Measurements from ENCODE around the gene PSMC3IP. TPM values are rescaled to one million over a fixed set of nuclear protein-coding genes. Genes with fewer than 3 reads are reported as not detected.

PSMC3IP gene
- total and polyA plus RNA-seq, 2 donors (not counting 3 experiments of a cell fraction or from before 2014, with no cell fraction given) = 5.9 to 19.3 TPM

GRCh38 chr17:42548070-42548837, 29.3 kb downstream of the PSMC3IP start:
- FAIRE-seq (peak; percentile 76), DNase-seq (ENCODE audit: low read depth, low spot score) (peak; percentile 52)
- ChIA-PET CTCF (interaction anchor here (0.8 to 1.3 kb wide), 8 partner anchors 10 to 326 kb away, joined by 3 to 5 read pairs (median 4); partner anchors contain the start of gene NAGLU), POLR2A (interaction anchor here (0.7 kb wide), 1 partner anchor 29 kb away, joined by 3 read pairs; the partner anchor contains the start of gene PSMC3IP)
- Histone ChIP-seq H3K4me1 (ENCODE audit: control insufficient read depth, extremely low read depth, insufficient read depth, low read length) (no peaks in the 10 kb centered on the region), H4K20me1 (replicated peaks; ENCODE audit: control insufficient read depth, extremely low read depth, insufficient read depth, low read length) (no peaks in the 10 kb centered on the region), H3K4me2 (ENCODE audit: insufficient read depth, low read length) (peak overlapping the region; percentile 42), H3K27ac (ENCODE audit: insufficient read depth, low read depth, low read length) (no peak overlapping the region), H3K9ac (replicated peaks; ENCODE audit: extremely low read depth, insufficient read depth, low read length) (no peak overlapping the region), H2AFZ (ENCODE audit: low read depth, low read length) (peak overlapping the region; percentile 66), H3K36me3 (ENCODE audit: control insufficient read depth in 2 of 2, extremely low read depth in 1 of 2, insufficient read depth in 2 of 2, low read length in 2 of 2) (peaks cover 0 to 2% of the 10 kb centered on the region in 2 experiments), H3K27me3 (ENCODE audit: control insufficient read depth in 2 of 2, insufficient read depth in 2 of 2, low read length in 2 of 2) (no peaks in the 10 kb centered on the region), H3K4me3 (replicated peaks in 1 of 3; ENCODE audit: insufficient read depth in 1 of 3, low read depth in 1 of 3, low read length in 3 of 3) (peak overlapping the region in 2 of 3 experiments; percentile 6 to 45), H3K9me3 (replicated peaks; ENCODE audit: control insufficient read depth, insufficient read depth, low read length) (no peaks in the 10 kb centered on the region), H3K9me1 (replicated peaks; ENCODE audit: control insufficient read depth, extremely low read depth, insufficient read depth, low read length) (no peaks in the 10 kb centered on the region), H3K79me2 (ENCODE audit: control insufficient read depth, insufficient read depth, low read length) (peaks cover 2% of the 10 kb centered on the region)
- no TSS peak for BruUV-seq (replicated peaks)
- dilution Hi-C loops (cut with MboI; ENCODE audit: extremely low pct_ligation_motif_present, low sequenced_read_pairs) = no loop called here
- intact Hi-C loops (cut with micrococcal nuclease) = no loop called here
- TF ChIP-seq CTCF (IDR thresholded peaks at IDR 0.05; ENCODE audit: extremely low read depth in 1 of 2, insufficient read depth in 1 of 2, low read depth in 1 of 2, low read length in 2 of 2) (peak; percentile 24 to 58), JUN (IDR thresholded peaks at IDR 0.05; ENCODE audit: borderline replicate concordance, insufficient read depth, insufficient read length, low read depth) (no peak), FOS (IDR thresholded peaks at IDR 0.05; ENCODE audit: borderline replicate concordance, insufficient read depth, low read length) (no peak), MYC (IDR thresholded peaks at IDR 0.05; ENCODE audit: low read depth, low read length) (no peak), POLR2A (IDR thresholded peaks at IDR 0.05; ENCODE audit: low read depth, low read length) (peak; percentile 42), EZH2 (IDR thresholded peaks at IDR 0.05; ENCODE audit: borderline replicate concordance, low read depth, low read length, severe bottlenecking) (peak; percentile 50)

All from endothelial cell of umbilical vein (primary cell).